Measurements from ENCODE around the gene ROBO3.

DNA sequence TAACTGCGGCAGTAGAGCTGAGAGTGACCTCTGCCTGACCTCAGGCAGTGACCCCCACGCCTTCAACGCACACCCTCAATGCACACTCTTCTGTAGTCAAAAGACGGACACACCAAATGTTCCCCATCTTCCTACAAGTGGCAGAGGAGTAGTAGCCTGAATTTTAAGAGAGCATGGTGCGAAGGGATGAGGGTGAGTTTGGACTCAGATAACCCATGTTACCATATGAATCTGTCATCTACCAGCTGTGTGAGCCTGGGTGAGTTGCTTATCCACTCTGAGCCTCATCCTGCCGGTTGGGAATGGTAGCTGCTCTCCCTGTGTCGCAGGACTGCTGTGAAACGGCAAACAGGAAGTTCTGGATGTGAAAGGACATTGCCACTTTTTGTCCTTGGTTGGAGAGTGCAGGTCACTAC lies 20.6 kb upstream of the ROBO3 start:
- TF ChIP-seq CTCF (IDR thresholded peaks at IDR 0.05; ENCODE audit: low read depth, low read length, poor library complexity, severe bottlenecking) (no peak), EZH2phosphoT487 (IDR thresholded peaks at IDR 0.05; ENCODE audit: borderline replicate concordance, low read length) (no peak)
